ENCODE measurements around the gene CA10.

The CA10 gene

DNA sequence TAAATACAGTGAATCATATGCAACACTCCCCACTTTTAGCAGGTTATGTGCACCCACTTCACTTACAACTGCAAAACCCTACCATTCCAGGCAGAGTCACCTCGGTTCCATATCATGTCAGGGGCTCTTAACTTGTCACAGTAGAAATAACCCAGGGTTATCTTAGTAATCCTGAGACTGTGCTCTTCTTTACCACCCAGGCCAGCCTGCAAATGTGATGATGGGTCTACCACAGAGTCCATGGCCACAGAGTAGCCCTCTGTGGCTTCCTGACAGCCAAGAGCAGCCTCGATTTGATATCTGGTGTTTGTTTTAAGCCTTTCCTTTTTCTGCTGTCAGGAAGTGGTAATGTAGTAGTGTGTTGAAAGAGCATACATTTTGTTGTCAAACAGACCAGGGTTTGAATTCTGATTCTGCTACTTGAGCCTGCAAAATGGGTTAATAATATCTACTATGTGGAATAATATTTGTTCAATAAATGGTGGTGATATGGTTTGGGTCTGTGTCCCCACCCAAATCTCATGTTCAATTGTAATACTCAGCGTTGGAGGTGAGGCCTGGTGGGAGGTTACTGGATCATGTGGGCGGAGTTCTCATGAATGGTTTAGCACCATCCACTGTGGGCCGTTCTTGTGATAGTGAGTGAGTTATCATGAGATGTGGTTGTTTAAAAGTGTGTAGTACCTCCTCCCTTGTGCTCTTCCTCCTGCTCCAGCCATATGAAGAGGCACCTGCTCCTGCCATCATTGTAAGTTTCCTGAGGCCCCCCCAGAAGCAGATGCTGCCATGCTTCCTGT, 481.6 kb downstream of the CA10 start:
- DNase-seq (ENCODE audit: low spot score), result no peak

GRCh38 chr17:51674579-51675255, 483.8 kb downstream of the CA10 start:
- DNase-seq (ENCODE audit: low spot score), result no peak

- DNase-seq (ENCODE audit: low spot score), result no peak
Observed at GRCh38 chr17:51673070-51673469, 485.4 kb downstream of the CA10 start.

GRCh38 chr17:51672065-51672464, 486.4 kb downstream of the CA10 start:
- no peak for DNase-seq (ENCODE audit: low spot score)

- DNase-seq (ENCODE audit: low spot score), result no peak
Observed at GRCh38 chr17:51670899-51671298, 487.6 kb downstream of the CA10 start.

DNA sequence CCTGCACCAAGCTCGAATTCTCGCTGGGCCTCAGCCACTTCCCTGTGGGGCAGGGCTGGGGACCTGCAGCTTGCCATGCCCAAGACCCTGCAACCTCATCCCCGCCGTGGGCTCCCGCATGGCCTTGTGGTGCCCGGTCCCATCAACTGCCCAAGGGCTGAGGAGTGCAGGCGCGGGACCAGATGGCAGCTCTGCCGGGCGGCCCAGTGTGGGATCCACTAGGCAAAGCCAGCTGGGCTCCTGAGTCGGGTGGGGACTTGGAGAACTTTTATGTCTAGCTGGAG, 489.6 kb downstream of the CA10 start:
- DNase-seq (ENCODE audit: low spot score), result no peak

DNA sequence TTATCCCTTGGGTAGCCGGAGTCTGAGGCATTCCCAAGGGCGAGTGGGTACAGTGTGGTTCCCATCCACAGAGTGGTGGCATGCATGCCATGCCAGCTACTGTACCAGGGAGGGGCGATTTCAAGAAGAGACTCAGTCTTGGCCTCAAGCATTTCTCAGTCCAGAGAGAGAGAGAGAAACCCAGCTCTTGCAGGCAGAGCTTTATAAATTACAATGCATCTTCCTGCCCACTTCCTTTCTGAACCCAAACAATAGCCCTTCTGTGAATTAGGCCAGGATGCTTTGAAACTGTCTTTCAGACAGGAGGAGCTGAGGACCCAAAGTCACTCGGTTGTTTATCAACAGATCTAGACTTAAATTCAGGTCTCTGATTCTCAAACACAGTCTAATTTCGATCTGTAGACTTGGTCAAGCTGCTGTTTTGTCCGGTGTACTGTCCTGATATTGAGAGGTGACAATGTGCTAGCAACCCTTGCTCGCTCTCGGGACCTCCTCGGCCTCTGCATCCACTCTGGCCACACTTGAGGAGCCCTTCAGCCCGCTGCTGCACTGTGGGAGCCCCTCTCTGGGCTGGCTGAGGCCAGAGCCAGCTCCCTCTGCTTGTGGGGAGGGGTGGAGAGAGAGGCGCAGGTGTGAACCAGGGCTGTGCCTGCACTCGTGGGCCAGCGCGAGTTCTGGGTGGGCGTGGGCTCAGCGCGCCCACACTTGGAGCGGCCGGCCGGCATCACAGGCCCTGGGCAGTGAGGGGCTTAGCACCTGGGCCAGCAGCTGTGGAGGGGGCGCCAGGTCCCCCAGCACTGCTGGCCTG, 490.2 kb downstream of the CA10 start:
- DNase-seq (ENCODE audit: low spot score), result no peak

DNA sequence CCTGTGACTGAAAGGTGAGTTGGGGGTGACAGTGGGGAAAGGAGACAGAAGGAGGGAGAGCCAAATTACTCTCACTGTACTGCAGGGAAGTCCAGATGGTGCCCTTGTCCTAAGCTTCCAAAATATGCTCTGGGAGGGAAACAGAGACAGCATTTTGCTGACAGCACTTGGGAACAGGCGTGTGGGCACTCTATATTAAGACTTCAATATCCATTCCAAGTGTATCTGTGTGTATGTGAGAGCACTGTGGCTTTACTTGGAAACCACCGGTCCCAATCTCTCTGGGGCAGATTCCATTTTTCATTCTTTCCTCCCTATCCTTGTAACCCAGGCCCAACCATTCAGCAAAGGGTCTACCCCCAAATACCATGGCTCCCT, 490.8 kb downstream of the CA10 start:
- DNase-seq (ENCODE audit: low spot score), result no peak

- DNase-seq (ENCODE audit: low spot score), result no peak
Observed at GRCh38 chr17:51666971-51667705, 491.4 kb downstream of the CA10 start.

DNA sequence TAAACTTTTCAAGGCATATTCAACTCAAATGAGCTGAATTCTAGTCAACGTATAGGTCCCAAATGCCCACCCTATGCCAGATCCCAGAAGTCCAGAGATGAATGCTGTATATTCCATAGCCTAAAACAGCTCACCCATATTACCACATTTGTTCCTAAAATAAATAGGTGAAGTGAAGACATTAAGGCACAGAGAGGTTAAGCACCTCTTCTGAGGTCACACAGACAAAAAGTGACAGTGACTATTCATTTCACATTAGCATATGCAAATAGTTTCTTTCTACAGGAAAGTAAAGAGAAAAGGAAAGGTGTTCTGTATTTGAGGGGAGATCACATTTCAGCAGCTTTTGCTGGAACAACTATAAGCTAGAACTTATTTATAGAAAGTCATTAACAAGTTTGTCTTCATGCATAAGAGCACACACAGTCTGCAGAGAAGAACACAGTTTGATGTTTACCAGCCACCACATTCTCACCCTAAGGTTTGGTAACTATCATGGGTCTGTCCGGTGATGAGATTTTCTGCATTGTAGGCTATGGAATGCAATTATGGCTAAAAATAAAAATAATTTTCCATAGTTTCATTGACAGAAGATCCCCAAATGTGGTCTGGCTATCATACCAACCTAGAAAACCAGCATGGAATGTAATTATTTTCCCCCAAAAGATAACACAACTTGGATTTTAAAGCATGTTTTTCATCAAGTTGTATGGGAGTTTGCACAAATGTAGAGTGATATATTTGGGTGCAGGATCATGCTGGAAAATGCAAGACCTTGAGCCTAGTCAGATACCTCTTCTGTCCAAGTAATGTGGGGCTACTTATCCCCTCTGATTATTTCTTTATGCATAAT, 496.1 kb downstream of the CA10 start:
- no peak for DNase-seq (ENCODE audit: low spot score)

DNA sequence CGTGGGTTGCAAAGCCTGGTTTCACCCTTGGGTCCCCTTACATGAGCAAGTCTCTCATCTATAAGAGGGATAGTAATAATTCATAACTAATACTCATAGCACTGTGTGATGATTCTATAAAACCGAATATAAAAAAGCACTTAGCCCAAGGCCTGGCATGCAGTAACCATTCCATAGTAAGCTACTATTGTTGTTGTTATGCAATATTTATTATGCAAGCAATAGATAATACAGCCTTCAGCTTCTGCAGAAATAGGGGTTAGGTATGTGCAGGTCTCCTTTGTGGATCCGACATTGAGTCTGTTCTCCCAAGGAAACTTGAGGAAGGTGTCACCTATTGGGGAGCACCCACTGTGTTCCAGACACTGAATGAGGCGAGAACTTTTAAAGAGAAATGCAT, 497.1 kb downstream of the CA10 start:
- DNase-seq (ENCODE audit: low spot score), result no peak

DNA sequence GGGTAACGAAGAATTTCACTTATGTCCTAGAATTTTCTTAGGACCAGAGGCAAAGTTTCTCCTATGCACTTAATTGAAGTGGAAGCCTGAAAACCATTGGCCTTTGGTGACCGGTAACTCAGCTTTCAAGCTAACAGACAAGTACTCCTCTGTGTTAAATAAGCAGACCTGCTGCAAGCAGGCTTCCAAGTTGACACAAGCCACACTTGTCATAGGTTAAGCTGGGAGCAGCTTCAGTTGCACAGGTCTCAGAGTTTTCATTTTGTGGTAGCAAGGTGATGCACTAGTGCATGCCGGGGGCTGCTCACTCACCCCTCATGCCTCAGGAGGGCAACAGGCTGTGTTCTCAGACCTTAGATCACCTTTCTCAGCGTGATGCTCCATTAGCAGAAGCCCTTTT, 498.2 kb downstream of the CA10 start:
- no peak for DNase-seq (ENCODE audit: low spot score)

GRCh38 chr17:51657224-51657623, 501.3 kb downstream of the CA10 start:
- DNase-seq (ENCODE audit: low spot score), result no peak

GRCh38 chr17:51653878-51654277, 504.6 kb downstream of the CA10 start:
- DNase-seq (ENCODE audit: low spot score), result no peak

DNA sequence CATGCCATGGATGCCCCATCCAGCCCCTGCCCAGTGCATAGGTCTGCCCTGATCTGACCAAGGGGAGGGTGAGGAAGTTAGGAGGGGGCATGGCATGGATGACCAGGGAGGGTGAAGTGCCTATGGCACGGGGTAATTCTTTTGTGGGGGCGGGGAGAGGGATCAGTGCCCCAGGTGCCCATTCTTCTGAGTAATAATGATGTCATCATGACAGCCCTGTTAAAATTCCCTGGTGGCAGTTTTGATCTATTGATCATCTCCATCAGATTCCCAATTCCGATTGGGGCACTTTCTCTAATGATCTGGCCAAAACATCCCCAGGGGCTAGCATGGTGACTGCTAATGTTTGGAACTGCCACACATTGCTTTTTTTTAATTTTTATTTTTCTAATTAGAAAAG, 506.0 kb downstream of the CA10 start:
- DNase-seq (ENCODE audit: low spot score), result no peak

GRCh38 chr17:51651513-51652298, 506.8 kb downstream of the CA10 start:
- no peak for DNase-seq (ENCODE audit: low spot score)

GRCh38 chr17:51650772-51651171, 507.7 kb downstream of the CA10 start:
- DNase-seq (ENCODE audit: low spot score), result no peak

DNA sequence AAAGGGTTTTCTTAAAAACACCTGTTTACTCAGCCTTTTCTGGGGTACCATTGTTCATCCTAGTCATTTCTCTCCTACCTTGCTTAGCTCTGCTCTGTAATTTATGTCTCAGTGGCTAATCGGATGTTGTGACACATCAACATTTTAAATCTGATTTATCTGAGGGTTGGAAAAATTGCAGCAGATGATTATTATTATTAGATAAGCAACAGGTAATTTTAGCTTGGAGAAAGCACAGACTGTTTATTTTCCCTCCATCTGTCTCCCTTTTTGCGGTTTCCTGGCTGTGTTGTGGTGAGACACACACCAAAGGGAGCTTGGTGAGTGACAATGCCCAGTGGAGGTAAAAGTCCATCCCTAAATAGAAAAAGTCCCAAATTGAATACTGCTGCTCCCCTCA, 508.3 kb downstream of the CA10 start:
- no peak for DNase-seq (ENCODE audit: low spot score)

- no peak for DNase-seq (ENCODE audit: low spot score)
Observed at GRCh38 chr17:51647826-51648225, 510.7 kb downstream of the CA10 start.

DNA sequence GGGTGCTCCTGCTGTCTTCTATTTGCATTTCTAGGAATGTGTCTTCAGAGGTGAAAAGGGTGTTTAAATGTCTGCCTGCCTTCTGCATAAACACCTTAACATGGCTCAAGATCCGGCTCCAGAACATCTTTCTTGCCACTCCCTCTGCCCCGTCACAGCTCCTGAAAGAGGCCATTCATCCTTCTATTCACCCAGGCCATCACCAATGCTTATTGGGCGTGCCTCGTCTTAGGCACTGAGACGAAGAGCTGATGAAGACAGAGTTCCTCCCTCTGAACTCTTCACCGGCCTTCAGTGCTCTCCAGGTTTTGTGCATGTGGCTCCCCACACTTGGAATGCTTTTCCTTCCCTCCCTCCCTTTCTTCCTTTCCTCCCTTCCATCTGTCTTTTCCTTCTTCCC, 511.4 kb downstream of the CA10 start:
- no peak for DNase-seq (ENCODE audit: low spot score)

- DNase-seq (ENCODE audit: low spot score), result no peak
Observed at GRCh38 chr17:51646539-51646938, 512.0 kb downstream of the CA10 start.

Data from kidney capillary endothelial cell (primary cell).